HEK293 (cell line): ENCODE results near the gene UTP4.

ENCODE experiments used
- CTCF ChIA-PET: fragments of 350-600 bp; formaldehyde crosslinking; extraction: SDS; loops from one replicate; lab custom pipeline; 2021; ENCODE audit warnings: antibody characterized with exemption; lab: Yijun Ruan, JAX
- POLR2A ChIA-PET: fragments of 300-600 bp; formaldehyde crosslinking; extraction: SDS; loops from one replicate; lab custom pipeline; 2020; ENCODE audit warnings: antibody characterized with exemption, inconsistent platforms; lab: Yijun Ruan, JAX
- H3K27ac ChIP-seq: fragments of 200-500 bp; sonication (Bioruptor generic); 2 replicates; pipeline ENCODE4 v1.5.1; 2014; ENCODE audit warnings: low read depth, low read length, control low read depth, inconsistent platforms; ENCODE audit errors: extremely low read depth
- H3K36me3 ChIP-seq, 2 experiments: fragments of 200-500 bp in 1 of 2; sonication (Bioruptor generic) in 1 of 2; 1 replicate in 1 of 2; 2 replicates in 1 of 2; pipeline ENCODE4 v1.5.1; 2014 to 2017; ENCODE audit warnings: inconsistent platforms in 2 of 2, low read length in 2 of 2; ENCODE audit not compliant: control insufficient read depth in 2 of 2, insufficient read depth in 1 of 2
- H3K4me1 ChIP-seq: fragments of 200-500 bp; sonication (Bioruptor generic); 2 replicates; pipeline ENCODE4 v1.5.1; 2014; ENCODE audit warnings: mild to moderate bottlenecking, low read length, inconsistent platforms; ENCODE audit not compliant: control insufficient read depth, insufficient read depth
- H3K4me3 ChIP-seq: 2 replicates; pipeline ENCODE4 v1.5.1; 2011; ENCODE audit warnings: low read depth, mild to moderate bottlenecking, control low read depth, low read length, moderate library complexity
- H3K9me3 ChIP-seq: fragments of 200-500 bp; sonication (Bioruptor generic); 2 replicates; pipeline ENCODE4 v1.5.1; 2014; ENCODE audit warnings: low read depth, low read length, inconsistent platforms; ENCODE audit not compliant: control insufficient read depth, insufficient read depth
- INSM2 ChIP-seq: fragments of 450-650 bp; formaldehyde crosslinking; IDR thresholded peaks from 2 replicates; pipeline ENCODE4 v1.5.1; 2016; ENCODE audit warnings: missing biosample characterization, missing genetic modification characterization
- MYNN ChIP-seq: fragments of 450-650 bp; formaldehyde crosslinking; IDR thresholded peaks from 2 replicates; pipeline ENCODE4 v1.5.1; 2016; ENCODE audit warnings: missing biosample characterization, missing genetic modification characterization, borderline replicate concordance
- SCRT1 ChIP-seq: fragments of 450-650 bp; formaldehyde crosslinking; IDR thresholded peaks from 2 replicates; pipeline ENCODE4 v1.5.1; 2016; ENCODE audit warnings: missing biosample characterization, missing genetic modification characterization, borderline replicate concordance
- SP2 ChIP-seq: fragments of 450-650 bp; formaldehyde crosslinking; IDR thresholded peaks from 2 replicates; pipeline ENCODE4 v1.5.1; 2016; ENCODE audit warnings: missing biosample characterization, missing genetic modification characterization
- TCF7L2 ChIP-seq: IDR thresholded peaks from 2 replicates; pipeline ENCODE4 v1.6.1; 2011; ENCODE audit warnings: low read depth, mild to moderate bottlenecking, inconsistent platforms, low read length, moderate library complexity, borderline replicate concordance
- TRIM28 ChIP-seq: IDR thresholded peaks from 2 replicates; pipeline ENCODE4 v1.6.1; 2011; ENCODE audit warnings: low read length, control low read depth, borderline replicate concordance
- ZBTB7A ChIP-seq: fragments of 450-650 bp; formaldehyde crosslinking; IDR thresholded peaks from 2 replicates; pipeline ENCODE4 v1.5.1; 2016; ENCODE audit warnings: low read depth, missing biosample characterization, missing genetic modification characterization
- ZFP37 ChIP-seq: fragments of 450-650 bp; formaldehyde crosslinking; IDR thresholded peaks from 2 replicates; pipeline ENCODE4 v1.5.1; 2016; ENCODE audit warnings: missing biosample characterization, missing genetic modification characterization
- ZNF157 ChIP-seq: fragments of 450-650 bp; formaldehyde crosslinking; IDR thresholded peaks from 2 replicates; pipeline ENCODE4 v1.5.1; 2016; ENCODE audit warnings: missing biosample characterization, missing genetic modification characterization
- ZNF280C ChIP-seq: fragments of 450-650 bp; formaldehyde crosslinking; IDR thresholded peaks from 2 replicates; pipeline ENCODE4 v1.5.1; 2016; ENCODE audit warnings: missing biosample characterization, missing genetic modification characterization
- ZNF280D ChIP-seq: fragments of 450-650 bp; formaldehyde crosslinking; IDR thresholded peaks from 2 replicates; pipeline ENCODE4 v1.5.1; 2016; ENCODE audit warnings: missing biosample characterization, missing genetic modification characterization
- ZNF311 ChIP-seq: fragments of 450-650 bp; formaldehyde crosslinking; IDR thresholded peaks from 2 replicates; pipeline ENCODE4 v1.5.1; 2017; ENCODE audit warnings: missing biosample characterization, missing genetic modification characterization, borderline replicate concordance
- ZNF366 ChIP-seq: fragments of 450-650 bp; formaldehyde crosslinking; conservative IDR thresholded peaks from 2 replicates; pipeline ENCODE4 v1.5.1; 2016; ENCODE audit warnings: missing biosample characterization, missing genetic modification characterization
- ZNF473 ChIP-seq: fragments of 450-650 bp; formaldehyde crosslinking; IDR thresholded peaks from 2 replicates; pipeline ENCODE4 v1.5.1; 2017; ENCODE audit warnings: missing biosample characterization, missing genetic modification characterization
- ZNF518A ChIP-seq: fragments of 450-650 bp; formaldehyde crosslinking; conservative IDR thresholded peaks from 2 replicates; pipeline ENCODE4 v1.5.1; 2016; ENCODE audit warnings: low read depth, missing biosample characterization, missing genetic modification characterization
- ZNF560 ChIP-seq: fragments of 450-650 bp; formaldehyde crosslinking; IDR thresholded peaks from 2 replicates; pipeline ENCODE4 v1.5.1; 2017; ENCODE audit warnings: missing biosample characterization, missing genetic modification characterization, borderline replicate concordance
- ZNF561 ChIP-seq: fragments of 450-650 bp; IDR thresholded peaks from 2 replicates; pipeline ENCODE4 v1.5.1; 2018; ENCODE audit warnings: missing biosample characterization, missing genetic modification characterization, borderline replicate concordance
- ZNF571 ChIP-seq: fragments of 450-650 bp; formaldehyde crosslinking; IDR thresholded peaks from 2 replicates; pipeline ENCODE4 v1.5.0; 2017; ENCODE audit warnings: missing biosample characterization, missing genetic modification characterization
- ZNF660 ChIP-seq: fragments of 450-650 bp; IDR thresholded peaks from 2 replicates; pipeline ENCODE4 v1.5.1; 2018; ENCODE audit warnings: missing biosample characterization, mild to moderate bottlenecking, missing genetic modification characterization
- ZNF768 ChIP-seq: fragments of 450-650 bp; formaldehyde crosslinking; IDR thresholded peaks from 2 replicates; pipeline ENCODE4 v1.5.1; 2018; ENCODE audit warnings: missing biosample characterization, mild to moderate bottlenecking, missing genetic modification characterization
- ZSCAN30 ChIP-seq: fragments of 450-650 bp; IDR thresholded peaks from 2 replicates; pipeline ENCODE4 v1.5.1; 2018; ENCODE audit warnings: missing biosample characterization, mild to moderate bottlenecking, missing genetic modification characterization, moderate library complexity
- TF ChIP-seq, protein P1 (sequence below): fragments of 450-650 bp; formaldehyde crosslinking; IDR thresholded peaks from 2 replicates; pipeline ENCODE4 v1.5.1; 2016; ENCODE audit warnings: missing biosample characterization, missing genetic modification characterization

UTP4 gene

GRCh38 chr16:69132424-69133252 lies at the start of gene UTP4, which contains the start of gene CHTF8:
TSS of gene UTP4 (plus strand) at chr16:69132649. CDS start at chr16:69133460, 811 bp downstream.
TSS of gene CHTF8 (minus strand) at chr16:69132588. CDS start at chr16:69121458, 11,130 bp downstream.
- H3K9me3 ChIP-seq = no peaks in the 10 kb centered on the region
- ChIA-PET POLR2A (interaction anchor here (0.5 to 1.3 kb wide), 6 partner anchors 9 to 211 kb away, joined by 3 to 7 read pairs (median 3); no protein-coding TSS in a partner anchor), CTCF (interaction anchor here (0.6 to 1.9 kb wide), 4 partner anchors 9 to 157 kb away, joined by 4 to 10 read pairs (median 5); no protein-coding TSS in a partner anchor)
- H3K27ac ChIP-seq = peak within 1 kb of the TSS; percentile 95
- peaks cover 3% of the 10 kb centered on the region; the same call in 1 of the 2 replicates for H3K4me1 ChIP-seq
- peak within 1 kb of the TSS; percentile 83 for H3K4me3 ChIP-seq
- peaks cover 22 to 46% of the 10 kb centered on the region in 2 experiments; a peak in 2 of 3 replicates for H3K36me3 ChIP-seq
- no peak for TF ChIP-seq MYNN (tag by site-specific recombination)
- TF ChIP-seq ZSCAN30 (tag by site-specific recombination) = 0 out of 2 replicates have a peak, but pooled peaks have one; percentile 14
- no peak for TF ChIP-seq ZNF311 (tag by site-specific recombination)
- no peak for TF ChIP-seq ZNF571 (tag by site-specific recombination)
- no peak for TF ChIP-seq INSM2
- TF ChIP-seq ZNF518A (tag by site-specific recombination) = peak; percentile 43
- no peak for TF ChIP-seq ZNF768 (tag by site-specific recombination)
- no peak for TF ChIP-seq ZNF560 (tag by site-specific recombination)
- TF ChIP-seq ZNF366 (tag by site-specific recombination) = no peak
- TF ChIP-seq SCRT1 = no peak
- TF ChIP-seq ZNF473 = no peak
- no peak for TF ChIP-seq ZNF660
- TF ChIP-seq ZNF561 (tag by site-specific recombination) = peak; percentile 53; the same call in 1 of the 2 replicates
- TF ChIP-seq ZNF157 (tag by site-specific recombination) = no peak
- TF ChIP-seq, protein P1, sequence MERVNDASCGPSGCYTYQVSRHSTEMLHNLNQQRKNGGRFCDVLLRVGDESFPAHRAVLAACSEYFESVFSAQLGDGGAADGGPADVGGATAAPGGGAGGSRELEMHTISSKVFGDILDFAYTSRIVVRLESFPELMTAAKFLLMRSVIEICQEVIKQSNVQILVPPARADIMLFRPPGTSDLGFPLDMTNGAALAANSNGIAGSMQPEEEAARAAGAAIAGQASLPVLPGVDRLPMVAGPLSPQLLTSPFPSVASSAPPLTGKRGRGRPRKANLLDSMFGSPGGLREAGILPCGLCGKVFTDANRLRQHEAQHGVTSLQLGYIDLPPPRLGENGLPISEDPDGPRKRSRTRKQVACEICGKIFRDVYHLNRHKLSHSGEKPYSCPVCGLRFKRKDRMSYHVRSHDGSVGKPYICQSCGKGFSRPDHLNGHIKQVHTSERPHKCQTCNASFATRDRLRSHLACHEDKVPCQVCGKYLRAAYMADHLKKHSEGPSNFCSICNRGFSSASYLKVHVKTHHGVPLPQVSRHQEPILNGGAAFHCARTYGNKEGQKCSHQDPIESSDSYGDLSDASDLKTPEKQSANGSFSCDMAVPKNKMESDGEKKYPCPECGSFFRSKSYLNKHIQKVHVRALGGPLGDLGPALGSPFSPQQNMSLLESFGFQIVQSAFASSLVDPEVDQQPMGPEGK (tag by site-specific recombination) = peak; percentile 85
- TF ChIP-seq ZFP37 (tag by site-specific recombination) = no peak
- TF ChIP-seq TRIM28 = no peak
- TF ChIP-seq TCF7L2 = no peak
- no peak for TF ChIP-seq ZBTB7A
- no peak for TF ChIP-seq ZNF280C (tag by site-specific recombination)
- TF ChIP-seq SP2 (tag by site-specific recombination) = peak; percentile 21
- no peak for TF ChIP-seq ZNF280D (tag by site-specific recombination)
